ENCODE results near the gene SLC38A8.

- TF ChIP-seq, protein P1, sequence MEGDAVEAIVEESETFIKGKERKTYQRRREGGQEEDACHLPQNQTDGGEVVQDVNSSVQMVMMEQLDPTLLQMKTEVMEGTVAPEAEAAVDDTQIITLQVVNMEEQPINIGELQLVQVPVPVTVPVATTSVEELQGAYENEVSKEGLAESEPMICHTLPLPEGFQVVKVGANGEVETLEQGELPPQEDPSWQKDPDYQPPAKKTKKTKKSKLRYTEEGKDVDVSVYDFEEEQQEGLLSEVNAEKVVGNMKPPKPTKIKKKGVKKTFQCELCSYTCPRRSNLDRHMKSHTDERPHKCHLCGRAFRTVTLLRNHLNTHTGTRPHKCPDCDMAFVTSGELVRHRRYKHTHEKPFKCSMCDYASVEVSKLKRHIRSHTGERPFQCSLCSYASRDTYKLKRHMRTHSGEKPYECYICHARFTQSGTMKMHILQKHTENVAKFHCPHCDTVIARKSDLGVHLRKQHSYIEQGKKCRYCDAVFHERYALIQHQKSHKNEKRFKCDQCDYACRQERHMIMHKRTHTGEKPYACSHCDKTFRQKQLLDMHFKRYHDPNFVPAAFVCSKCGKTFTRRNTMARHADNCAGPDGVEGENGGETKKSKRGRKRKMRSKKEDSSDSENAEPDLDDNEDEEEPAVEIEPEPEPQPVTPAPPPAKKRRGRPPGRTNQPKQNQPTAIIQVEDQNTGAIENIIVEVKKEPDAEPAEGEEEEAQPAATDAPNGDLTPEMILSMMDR (IDR thresholded peaks at IDR 0.05; ENCODE audit: low read depth, low read length, poor library complexity, severe bottlenecking), result no peak
- TF ChIP-seq EZH2phosphoT487 (IDR thresholded peaks at IDR 0.05; ENCODE audit: borderline replicate concordance, low read length), result no peak
Measured at GRCh38 chr16:84069540-84069939, 26.9 kb upstream of the SLC38A8 start.

Data from DOHH2 (cell line).